Activated T-helper 1 cell treated with Interleukin-2 at 50 U/mL for 16 hours (primary cell): ENCODE results near the gene ETS2.
"Not testable (repeated sequence)": the region's sequence is repeated elsewhere in the genome, so short reads cannot be mapped to it uniquely, and the experiment has no call there.

Experiments used
- DNase-seq: peaks from one replicate; pipeline ENCODE4 v3.0.0-alpha.2; 2020; ENCODE audit warnings: low read depth

Gene ETS2

GRCh38 chr21:38818325-38818723 is 12.6 kb downstream of the ETS2 start:
- DNase-seq, result no peak

- DNase-seq, result no peak
These were observed 13.5 kb downstream of the ETS2 start for GRCh38 chr21:38819051-38819718.

- DNase-seq, result no peak
These were observed 14.0 kb downstream of the ETS2 start for GRCh38 chr21:38819719-38820159.

- DNase-seq, result no peak
These were observed 14.9 kb downstream of the ETS2 start for GRCh38 chr21:38820471-38821239.

DNA sequence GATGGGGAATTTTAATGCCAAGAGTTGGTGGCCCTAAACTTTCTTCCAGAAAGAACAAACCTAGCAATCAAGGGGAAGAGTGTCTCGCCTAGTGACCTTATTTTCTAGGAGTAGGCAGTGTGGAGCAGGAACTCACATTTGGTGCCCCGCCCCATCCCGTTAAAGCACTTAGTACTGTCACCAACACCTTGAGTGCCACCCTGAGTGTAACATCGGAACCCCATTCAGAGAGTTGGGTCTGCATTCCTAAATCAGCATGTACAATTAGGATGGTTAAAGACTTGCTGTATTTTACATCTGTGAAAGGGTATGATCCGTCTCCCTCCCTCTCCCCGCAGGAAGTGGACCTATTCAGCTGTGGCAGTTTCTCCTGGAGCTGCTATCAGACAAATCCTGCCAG is 15.5 kb downstream of the ETS2 start:
- no peak for DNase-seq

GRCh38 chr21:38821959-38822682 is 16.4 kb downstream of the ETS2 start:
- DNase-seq, result no peak

GRCh38 chr21:38822778-38823238 is 17.1 kb downstream of the ETS2 start:
- no peak for DNase-seq

DNA sequence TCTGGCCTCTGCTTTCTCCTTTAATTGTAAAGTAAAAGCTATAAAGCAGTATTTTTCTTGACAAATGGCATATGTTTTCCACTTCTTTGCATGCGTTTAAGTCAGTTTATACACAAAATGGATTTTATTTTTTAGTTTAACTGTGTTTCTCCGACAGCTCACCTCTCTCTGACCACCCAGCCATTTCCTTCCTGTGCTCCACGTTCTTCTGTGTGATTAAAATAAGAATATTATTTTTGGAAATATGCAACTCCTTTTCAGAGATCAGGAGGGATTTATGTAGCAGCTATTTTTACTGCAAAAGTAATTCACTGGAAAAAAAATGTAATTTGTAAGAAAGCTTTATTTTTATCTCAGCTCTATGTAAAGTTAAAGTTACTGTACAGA is 18.0 kb downstream of the ETS2 start:
- DNase-seq, result no peak

DNA sequence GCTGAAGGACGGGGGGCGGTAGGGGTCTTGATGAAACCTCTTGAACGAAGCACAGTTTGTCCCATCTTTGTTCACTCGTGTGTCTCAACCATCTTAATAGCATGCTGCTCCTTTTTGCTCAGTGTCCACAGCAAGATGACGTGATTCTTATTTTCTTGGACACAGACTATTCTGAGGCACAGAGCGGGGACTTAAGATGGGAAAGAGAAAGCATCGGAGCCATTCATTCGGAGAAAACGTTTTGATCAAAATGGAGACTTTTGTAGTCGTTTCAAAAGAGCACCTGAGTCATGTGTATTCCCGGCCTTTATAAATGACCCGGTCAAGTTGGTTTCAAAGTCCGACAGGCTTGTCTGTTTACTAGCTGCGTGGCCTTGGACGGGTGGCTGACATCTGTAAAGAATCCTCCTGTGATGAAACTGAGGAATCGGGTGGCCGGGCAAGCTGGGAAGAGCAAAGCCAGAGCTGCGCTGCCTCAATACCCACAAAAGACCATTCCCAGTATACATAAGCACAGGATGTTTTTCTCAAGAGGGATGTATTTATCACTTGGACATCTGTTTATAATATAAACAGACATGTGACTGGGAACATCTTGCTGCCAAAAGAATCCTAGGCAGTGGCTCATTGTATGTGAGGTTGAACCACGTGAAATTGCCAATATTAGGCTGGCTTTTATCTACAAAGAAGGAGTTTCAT is 18.5 kb downstream of the ETS2 start:
- DNase-seq, result no peak

DNA sequence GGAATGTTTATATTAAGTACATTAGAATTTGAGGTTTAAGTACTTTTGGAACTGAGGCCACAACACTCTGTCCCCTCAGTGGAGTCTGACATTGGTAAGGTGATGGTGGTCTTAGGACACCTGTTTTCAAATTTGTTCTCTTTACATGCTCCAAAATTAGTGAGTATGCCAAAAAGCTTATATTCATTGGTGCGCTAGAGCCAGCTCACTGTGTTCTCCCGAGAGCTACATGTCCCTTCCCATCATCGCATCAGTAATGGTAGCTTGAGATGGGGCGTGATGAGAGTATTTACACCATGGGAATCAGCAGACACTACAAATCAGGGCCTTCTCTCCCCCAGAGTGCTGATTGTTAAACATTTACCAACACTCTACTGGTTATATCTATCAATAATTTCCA is 19.5 kb downstream of the ETS2 start:
- DNase-seq, result no peak

DNA sequence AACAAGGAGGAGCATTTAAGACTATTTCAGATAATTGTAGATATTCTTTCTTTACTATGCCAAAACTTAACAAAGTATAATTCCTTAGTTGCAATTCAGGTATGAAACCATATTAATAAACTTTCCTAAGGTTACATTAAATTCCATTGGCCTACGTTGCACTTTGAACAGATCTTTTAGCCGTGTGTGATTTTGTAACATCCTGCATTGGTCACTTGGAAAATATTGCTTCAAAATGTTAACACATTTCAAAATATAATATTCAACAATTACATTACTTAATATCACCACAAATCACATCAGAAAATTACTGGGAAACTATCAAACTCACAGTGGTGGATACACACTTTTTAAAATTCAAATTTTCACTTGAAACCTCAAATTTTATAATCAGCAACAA is 20.2 kb downstream of the ETS2 start:
- DNase-seq, result no peak

GRCh38 chr21:38828111-38828510 is 22.4 kb downstream of the ETS2 start:
- DNase-seq, result not testable (repeated sequence)

GRCh38 chr21:38830671-38831525 is 25.2 kb downstream of the ETS2 start:
- DNase-seq, result no peak

DNA sequence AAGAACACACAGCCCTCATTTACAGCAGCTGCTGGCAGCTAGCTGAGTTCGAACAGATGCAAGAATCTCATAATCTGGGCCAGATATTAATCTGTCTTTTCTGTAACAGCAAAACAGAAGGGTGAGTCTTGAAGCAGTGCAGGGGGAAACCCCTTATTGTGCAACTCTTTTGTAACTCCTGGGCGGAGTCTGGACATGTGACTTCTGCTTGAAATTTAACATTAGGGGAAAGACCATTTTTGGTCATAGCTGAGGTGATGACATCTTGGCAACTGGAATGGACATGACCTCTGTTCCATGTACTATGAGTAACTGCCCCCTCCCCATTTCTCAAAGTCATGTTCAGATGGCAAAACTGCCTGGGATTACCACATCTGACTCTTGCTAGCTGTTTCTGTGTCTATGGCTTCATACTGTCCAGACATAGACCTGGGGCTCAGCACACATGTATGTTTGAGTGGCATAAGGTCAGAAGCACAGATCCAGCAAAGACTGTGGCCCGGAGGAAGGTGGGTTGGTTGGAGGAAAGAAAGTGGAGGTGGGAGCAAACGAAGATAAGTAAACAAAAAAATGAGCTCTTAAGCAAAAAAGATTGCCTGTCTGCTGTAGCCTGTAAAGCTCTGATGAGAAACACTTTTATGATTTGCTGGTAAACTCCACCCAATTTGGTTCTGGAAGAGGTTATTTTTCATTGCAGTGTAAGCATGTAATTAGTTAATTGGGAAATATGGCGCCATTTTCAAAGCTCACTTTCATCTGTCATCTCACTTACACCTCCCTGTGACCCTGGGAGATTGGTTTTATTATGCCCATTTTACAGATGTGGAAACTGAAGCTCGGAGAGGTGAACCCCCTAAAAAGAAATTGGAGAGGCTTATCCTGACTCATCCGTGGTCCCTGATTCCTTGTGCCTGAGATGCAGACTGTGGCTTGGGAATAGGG is 26.1 kb downstream of the ETS2 start:
- DNase-seq, result no peak

DNA sequence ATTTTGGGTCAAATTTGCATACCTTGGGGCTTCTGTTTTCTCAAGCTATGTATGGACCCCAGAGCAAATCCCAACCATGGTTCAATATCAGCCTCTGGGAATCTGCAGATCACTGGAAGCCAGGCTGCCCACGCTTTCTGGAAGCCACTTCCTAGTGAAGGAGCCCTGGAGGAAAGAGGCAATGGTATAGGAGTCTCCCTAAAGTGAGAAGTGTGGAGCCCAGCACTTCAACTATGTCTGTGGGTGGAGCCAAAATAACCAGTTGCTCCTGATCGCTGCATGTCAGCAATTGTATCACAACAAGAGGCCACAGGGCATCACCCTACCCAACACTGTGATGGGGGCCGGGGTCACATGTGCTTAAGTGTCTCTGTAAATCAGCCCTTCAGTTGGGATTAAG is 26.9 kb downstream of the ETS2 start:
- no peak for DNase-seq

- no peak for DNase-seq
These were observed 27.4 kb downstream of the ETS2 start for GRCh38 chr21:38833117-38833516.

- no peak for DNase-seq
These were observed 29.0 kb downstream of the ETS2 start for GRCh38 chr21:38834725-38835124.

GRCh38 chr21:38837806-38838461 is 32.2 kb downstream of the ETS2 start:
- no peak for DNase-seq

GRCh38 chr21:38838598-38839327 is 33.0 kb downstream of the ETS2 start:
- no peak for DNase-seq
